Measurements from ENCODE around the gene MEIOB. TPM values are rescaled to one million over a fixed set of nuclear protein-coding genes. Genes with fewer than 3 reads are reported as not detected.
"Not testable (repeated sequence)": the region's sequence is repeated elsewhere in the genome, so short reads cannot be mapped to it uniquely, and the experiment has no call there.

Gene MEIOB
- polyA plus RNA-seq, 3 donors, result not detected

GRCh38 chr16:1876468-1876867 lies 4.5 kb upstream of the MEIOB start:
- peaks cover 32 to 56% (median 53%) of the 10 kb centered on the region in 3 donors for H3K27me3 Mint-ChIP-seq (ENCODE audit: low read depth in 3 of 3)
- peaks cover 4 to 8% of the 10 kb centered on the region in 2 donors for H3K9me3 ChIP-seq (replicated peaks in 1 of 2; ENCODE audit: control insufficient read depth in 1 of 2, insufficient read depth in 1 of 2, low read length in 2 of 2)
- H3K9ac ChIP-seq (ENCODE audit: insufficient read depth, low read length, poor library complexity, severe bottlenecking), result no peak overlapping the region
- H2AFZ ChIP-seq (ENCODE audit: insufficient read depth, low read depth, low read length, poor library complexity, severe bottlenecking), result no peak overlapping the region
- peaks cover 7% of the 10 kb centered on the region for H3K4me1 Mint-ChIP-seq
- H3K27ac ChIP-seq (ENCODE audit: low read depth in 1 of 2, low read length in 2 of 2), result no peak overlapping the region
- no peak for TF ChIP-seq CTCF (IDR thresholded peaks at IDR 0.05)
- H3K27me3 ChIP-seq (ENCODE audit: control insufficient read depth in 2 of 2, insufficient read depth in 2 of 2, low read length in 2 of 2), result peaks cover 10 to 36% of the 10 kb centered on the region in 2 donors
- H3K4me2 ChIP-seq (replicated peaks; ENCODE audit: extremely low read depth, low read length, poor library complexity, severe bottlenecking), result no peak overlapping the region
- H3K36me3 ChIP-seq (replicated peaks in 1 of 2; ENCODE audit: control insufficient read depth in 1 of 2, insufficient read depth in 2 of 2, low read length in 2 of 2), result no peaks in the 10 kb centered on the region
- no peaks in the 10 kb centered on the region for H3K79me2 ChIP-seq (ENCODE audit: insufficient read depth, low read length)
- DNase-seq, result no peak
- no peak overlapping the region for H3K27ac Mint-ChIP-seq
- intact Hi-C loops (cut with micrococcal nuclease), result no loop called here
- H3K36me3 Mint-ChIP-seq, result peaks cover 0 to 2% of the 10 kb centered on the region in 2 donors
- no peaks in the 10 kb centered on the region for H4K20me1 ChIP-seq (ENCODE audit: insufficient read depth, low read length)
- H3K4me3 Mint-ChIP-seq, result no peak overlapping the region
- H3K9me3 Mint-ChIP-seq, result peaks cover 4 to 8% (median 7%) of the 10 kb centered on the region in 7 donors
- 76% methylated on average over 6 of the region's 7 CpGs for WGBS (ENCODE audit: insufficient coverage)
- no peak overlapping the region for H3K4me3 ChIP-seq (replicated peaks in 1 of 3; ENCODE audit: low read depth in 2 of 3, low read length in 3 of 3)
- peaks cover 0 to 8% of the 10 kb centered on the region in 2 donors for H3K4me1 ChIP-seq (ENCODE audit: control insufficient read depth in 1 of 2, insufficient read depth in 2 of 2, low read length in 2 of 2)

GRCh38 chr16:1876066-1876465 lies 4.1 kb upstream of the MEIOB start:
- H4K20me1 ChIP-seq (ENCODE audit: insufficient read depth, low read length); H3K4me1 ChIP-seq (ENCODE audit: control insufficient read depth in 1 of 2, insufficient read depth in 2 of 2, low read length in 2 of 2); H3K4me1 Mint-ChIP-seq; H2AFZ ChIP-seq (ENCODE audit: insufficient read depth, low read depth, low read length, poor library complexity, severe bottlenecking); H3K4me3 ChIP-seq (replicated peaks in 1 of 3; ENCODE audit: low read depth in 2 of 3, low read length in 3 of 3); H3K36me3 ChIP-seq (replicated peaks in 1 of 2; ENCODE audit: control insufficient read depth in 1 of 2, insufficient read depth in 2 of 2, low read length in 2 of 2); H3K4me2 ChIP-seq (replicated peaks; ENCODE audit: extremely low read depth, low read length, poor library complexity, severe bottlenecking); intact Hi-C loops (cut with micrococcal nuclease); H3K9me3 ChIP-seq (replicated peaks in 1 of 2; ENCODE audit: control insufficient read depth in 1 of 2, insufficient read depth in 1 of 2, low read length in 2 of 2); H3K27ac Mint-ChIP-seq; H3K9ac ChIP-seq (ENCODE audit: insufficient read depth, low read length, poor library complexity, severe bottlenecking); H3K79me2 ChIP-seq (ENCODE audit: insufficient read depth, low read length); H3K4me3 Mint-ChIP-seq; H3K9me3 Mint-ChIP-seq; H3K36me3 Mint-ChIP-seq; H3K27ac ChIP-seq (ENCODE audit: low read depth in 1 of 2, low read length in 2 of 2); DNase-seq: not testable (repeated sequence)
- peaks cover 10 to 36% of the 10 kb centered on the region in 2 donors for H3K27me3 ChIP-seq (ENCODE audit: control insufficient read depth in 2 of 2, insufficient read depth in 2 of 2, low read length in 2 of 2)
- WGBS (ENCODE audit: insufficient coverage), result 91% methylated on average over 8 of the region's 13 CpGs
- H3K27me3 Mint-ChIP-seq (ENCODE audit: low read depth in 3 of 3), result peaks cover 32 to 52% (median 50%) of the 10 kb centered on the region in 3 donors

All from CD14-positive monocyte (primary cell).